HS-27A (cell line): Measurements from ENCODE around the gene CDC42BPA.
"Not testable (repeated sequence)": the region's sequence is repeated elsewhere in the genome, so short reads cannot be mapped to it uniquely, and the experiment has no call there.

Source experiments
- DNase-seq: peaks from one replicate; pipeline ENCODE4 v3.0.0-alpha.2; 2012; ENCODE audit warnings: low read depth, missing footprints

CDC42BPA gene

GRCh38 chr1:226962421-226963391, 355.6 kb downstream of the CDC42BPA start:
- DNase-seq = no peak

GRCh38 chr1:226960944-226961765, 357.1 kb downstream of the CDC42BPA start:
- DNase-seq = no peak

- DNase-seq = no peak
Observed at GRCh38 chr1:226960256-226960655, 358.0 kb downstream of the CDC42BPA start.

- DNase-seq = no peak
Observed at GRCh38 chr1:226958300-226958699, 360.0 kb downstream of the CDC42BPA start.

- DNase-seq = no peak
Observed at GRCh38 chr1:226957714-226958113, 360.6 kb downstream of the CDC42BPA start.

- DNase-seq = no peak
Observed at GRCh38 chr1:226956942-226957713, 361.2 kb downstream of the CDC42BPA start.

GRCh38 chr1:226955857-226956256, 362.4 kb downstream of the CDC42BPA start:
- not testable (repeated sequence) for DNase-seq

GRCh38 chr1:226954777-226955176, 363.5 kb downstream of the CDC42BPA start:
- DNase-seq = no peak

- DNase-seq = no peak
Observed at GRCh38 chr1:226954337-226954736, 364.0 kb downstream of the CDC42BPA start.

GRCh38 chr1:226953175-226953800, 365.0 kb downstream of the CDC42BPA start:
- no peak for DNase-seq

- no peak for DNase-seq
Observed at GRCh38 chr1:226952118-226952441, 366.2 kb downstream of the CDC42BPA start.

GRCh38 chr1:226951286-226952117, 366.8 kb downstream of the CDC42BPA start:
- no peak for DNase-seq

GRCh38 chr1:226950871-226951270, 367.4 kb downstream of the CDC42BPA start:
- no peak for DNase-seq

GRCh38 chr1:226950316-226950715, 368.0 kb downstream of the CDC42BPA start:
- DNase-seq = no peak

- no peak for DNase-seq
Observed at GRCh38 chr1:226949401-226949800, 368.9 kb downstream of the CDC42BPA start.

- DNase-seq = no peak
Observed at GRCh38 chr1:226948996-226949395, 369.3 kb downstream of the CDC42BPA start.

GRCh38 chr1:226948480-226948879, 369.8 kb downstream of the CDC42BPA start:
- no peak for DNase-seq

- no peak for DNase-seq
Observed at GRCh38 chr1:226948051-226948450, 370.2 kb downstream of the CDC42BPA start.

- no peak for DNase-seq
Observed at GRCh38 chr1:226946841-226947240, 371.5 kb downstream of the CDC42BPA start.

- no peak for DNase-seq
Observed at GRCh38 chr1:226946285-226946684, 372.0 kb downstream of the CDC42BPA start.

GRCh38 chr1:226945858-226946245, 372.4 kb downstream of the CDC42BPA start:
- DNase-seq = no peak
